Myocyte (in vitro differentiated cells): ENCODE results near the gene RBP2. TPM values are rescaled to one million over a fixed set of nuclear protein-coding genes. Genes with fewer than 3 reads are reported as not detected.

ENCODE experiments used
- DNase-seq: peaks from one replicate; pipeline ENCODE4 v3.0.0-alpha.2; 2012; ENCODE audit warnings: low read depth
- polyA plus RNA-seq: library from polyadenylated mRNA; unstranded; fragments of >200 nt; gene quantifications from one replicate; pipeline ENCODE4 v1.2.1, GENCODE V29; 2012; ENCODE audit warnings: missing spikeins
- total RNA-seq: library from RNA; depleted of rRNA; stranded (reverse); fragments of >200 nt; gene quantifications from 2 replicates; pipeline ENCODE4 v1.2.3, GENCODE V29; 2014

The RBP2 gene
- total RNA-seq: 0.78 and 0.94 TPM in 2 replicates
- polyA plus RNA-seq: not detected

GRCh38 chr3:139476348-139476747 is at the start of gene RBP2:
Gene RBP2, minus strand, starts transcription at chr3:139476516. Its CDS starts 57 bp downstream, at chr3:139476459.
- DNase-seq: no peak

- no peak for DNase-seq
Measured at GRCh38 chr3:139524841-139525636, 48.7 kb upstream of the RBP2 start.

GRCh38 chr3:139523718-139524117 is 47.4 kb upstream of the RBP2 start:
- DNase-seq: no peak

- no peak for DNase-seq
Measured at GRCh38 chr3:139523166-139523565, 46.9 kb upstream of the RBP2 start.

- no peak for DNase-seq
Measured at GRCh38 chr3:139522421-139522820, 46.1 kb upstream of the RBP2 start.

- no peak for DNase-seq
Measured at GRCh38 chr3:139521816-139522215, 45.5 kb upstream of the RBP2 start.

GRCh38 chr3:139521144-139521543 is 44.8 kb upstream of the RBP2 start:
- no peak for DNase-seq

- peak; percentile 61 for DNase-seq
Measured at GRCh38 chr3:139519998-139520737, 43.9 kb upstream of the RBP2 start.

- DNase-seq: no peak
Measured at GRCh38 chr3:139518926-139519842, 42.9 kb upstream of the RBP2 start.

- DNase-seq: no peak
Measured at GRCh38 chr3:139518306-139518705, 42.0 kb upstream of the RBP2 start.

GRCh38 chr3:139517321-139518065 is 41.2 kb upstream of the RBP2 start:
- no peak for DNase-seq

GRCh38 chr3:139514741-139515140 is 38.4 kb upstream of the RBP2 start:
- DNase-seq: no peak

- DNase-seq: peak; percentile 31
Measured at GRCh38 chr3:139509631-139510030, 33.3 kb upstream of the RBP2 start.

GRCh38 chr3:139506766-139507165 is 30.4 kb upstream of the RBP2 start:
- DNase-seq: peak; percentile 58

- no peak for DNase-seq
Measured at GRCh38 chr3:139505829-139506386, 29.6 kb upstream of the RBP2 start.

GRCh38 chr3:139499536-139499935 is 23.2 kb upstream of the RBP2 start:
- DNase-seq: no peak

- no peak for DNase-seq
Measured at GRCh38 chr3:139493826-139494385, 17.6 kb upstream of the RBP2 start.

GRCh38 chr3:139491966-139492365 is 15.7 kb upstream of the RBP2 start:
- no peak for DNase-seq

- DNase-seq: peak; percentile 36
Measured at GRCh38 chr3:139491027-139491700, 14.8 kb upstream of the RBP2 start.
